ENCODE measurements around the gene MOB1A. TPM values are rescaled to one million over a fixed set of nuclear protein-coding genes. Genes with fewer than 3 reads are reported as not detected.

The MOB1A gene
- total RNA-seq, 1 donor from 2014 or later = 94.6 TPM

GRCh38 chr2:74162951-74163350 lies 15.7 kb downstream of the MOB1A start:
- H3K27ac Mint-ChIP-seq (ENCODE audit: unreplicated experiment) = no peak overlapping the region
- no peaks in the 10 kb centered on the region for H3K27me3 Mint-ChIP-seq (ENCODE audit: low read depth)
- H3K36me3 Mint-ChIP-seq (ENCODE audit: low read depth) = peaks cover 25% of the 10 kb centered on the region
- no peak for TF ChIP-seq CTCF (conservative IDR thresholded peaks at IDR 0.05)
- H3K9me3 Mint-ChIP-seq = peaks cover 2% of the 10 kb centered on the region
- no peak for DNase-seq (ENCODE audit: low read depth, low spot score)
- no peak overlapping the region for H3K4me3 Mint-ChIP-seq
- no peaks in the 10 kb centered on the region for H3K4me1 Mint-ChIP-seq

DNA sequence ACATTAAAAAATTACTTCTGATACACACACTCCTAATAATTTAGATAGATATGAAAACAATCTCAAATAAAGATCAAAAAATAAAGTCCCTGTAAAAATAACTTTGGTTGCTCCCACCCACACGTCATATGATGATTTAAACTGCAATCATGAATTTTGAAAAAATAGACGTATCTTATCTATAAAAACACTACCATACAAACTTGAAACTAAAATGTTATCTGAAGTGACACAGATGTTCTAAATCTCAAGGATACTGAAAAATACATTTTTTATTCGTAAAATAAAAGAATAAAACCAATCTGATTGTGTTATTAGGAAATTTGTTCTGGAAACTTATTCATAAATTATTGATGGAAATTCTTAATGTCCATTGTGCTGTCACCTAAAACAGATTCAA lies 22.8 kb downstream of the MOB1A start:
- H3K4me1 Mint-ChIP-seq = no peaks in the 10 kb centered on the region
- no peak for TF ChIP-seq CTCF (conservative IDR thresholded peaks at IDR 0.05)
- no peak overlapping the region for H3K27ac Mint-ChIP-seq (ENCODE audit: unreplicated experiment)
- no peaks in the 10 kb centered on the region for H3K9me3 Mint-ChIP-seq
- H3K27me3 Mint-ChIP-seq (ENCODE audit: low read depth) = no peaks in the 10 kb centered on the region
- no peak for DNase-seq (ENCODE audit: low read depth, low spot score)
- no peak overlapping the region for H3K4me3 Mint-ChIP-seq
- peaks cover 3% of the 10 kb centered on the region for H3K36me3 Mint-ChIP-seq (ENCODE audit: low read depth)

DNA sequence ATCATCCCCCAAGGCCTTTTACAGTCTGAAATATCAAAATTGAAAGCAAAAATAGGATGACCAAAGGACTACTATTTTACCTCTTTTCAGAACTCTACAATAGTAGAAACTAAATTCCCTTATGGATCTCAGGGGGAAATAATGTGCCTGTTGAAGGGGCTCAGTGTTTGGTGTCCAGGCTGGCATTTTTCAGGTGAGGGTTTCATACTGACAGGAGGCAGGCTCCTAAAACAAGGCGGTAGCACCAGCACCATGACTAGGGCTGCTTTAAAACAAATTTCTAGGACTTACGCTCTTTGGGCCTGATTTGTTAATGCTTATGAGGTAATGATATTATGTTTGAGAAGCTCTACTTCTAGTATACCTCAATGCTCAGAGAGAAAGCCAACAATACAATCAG lies 25.7 kb downstream of the MOB1A start:
- Mint-ChIP-seq H3K36me3 (ENCODE audit: low read depth) (no peaks in the 10 kb centered on the region), H3K27ac (ENCODE audit: unreplicated experiment) (no peak overlapping the region), H3K27me3 (ENCODE audit: low read depth) (no peaks in the 10 kb centered on the region), H3K4me3 (no peak overlapping the region), H3K4me1 (no peaks in the 10 kb centered on the region), H3K9me3 (no peaks in the 10 kb centered on the region)
- DNase-seq (ENCODE audit: low read depth, low spot score) = no peak
- no peak for TF ChIP-seq CTCF (conservative IDR thresholded peaks at IDR 0.05)

- no peaks in the 10 kb centered on the region for H3K4me1 Mint-ChIP-seq
- H3K36me3 Mint-ChIP-seq (ENCODE audit: low read depth) = no peaks in the 10 kb centered on the region
- H3K4me3 Mint-ChIP-seq = peak overlapping the region; percentile 72
- no peak for DNase-seq (ENCODE audit: low read depth, low spot score)
- H3K27me3 Mint-ChIP-seq (ENCODE audit: low read depth) = no peaks in the 10 kb centered on the region
- no peak overlapping the region for H3K27ac Mint-ChIP-seq (ENCODE audit: unreplicated experiment)
- no peak for TF ChIP-seq CTCF (conservative IDR thresholded peaks at IDR 0.05)
- H3K9me3 Mint-ChIP-seq = no peaks in the 10 kb centered on the region
Observed at GRCh38 chr2:74149570-74150319, 28.9 kb downstream of the MOB1A start.

GRCh38 chr2:74149247-74149525 lies 29.5 kb downstream of the MOB1A start:
- Mint-ChIP-seq H3K36me3 (ENCODE audit: low read depth) (no peaks in the 10 kb centered on the region), H3K27me3 (ENCODE audit: low read depth) (no peaks in the 10 kb centered on the region), H3K27ac (ENCODE audit: unreplicated experiment) (no peak overlapping the region), H3K9me3 (no peaks in the 10 kb centered on the region), H3K4me1 (no peaks in the 10 kb centered on the region), H3K4me3 (no peak overlapping the region)
- no peak for TF ChIP-seq CTCF (conservative IDR thresholded peaks at IDR 0.05)
- no peak for DNase-seq (ENCODE audit: low read depth, low spot score)
